HepG2 (cell line): ENCODE measurements around the gene CHMP6. TPM values are rescaled to one million over a fixed set of nuclear protein-coding genes. Genes with fewer than 3 reads are reported as not detected.

Experiments used
- ARHGAP35 ChIP-seq: sonication (generic); formaldehyde crosslinking; IDR thresholded peaks from 2 replicates; pipeline ENCODE4 v1.9.0; 2022; ENCODE audit warnings: mild to moderate bottlenecking, inconsistent platforms, moderate library complexity, missing genetic modification reagents, borderline replicate concordance
- EEA1 ChIP-seq: sonication (generic); formaldehyde crosslinking; IDR thresholded peaks from 2 replicates; pipeline ENCODE4 v1.5.1; 2020; ENCODE audit warnings: mild to moderate bottlenecking, missing genetic modification reagents, borderline replicate concordance
- GPN1 ChIP-seq: sonication (generic); formaldehyde crosslinking; IDR thresholded peaks from 2 replicates; pipeline ENCODE4 v1.5.1; 2020; ENCODE audit warnings: missing genetic modification reagents, borderline replicate concordance
- HHEX ChIP-seq: IDR thresholded peaks from 2 replicates; pipeline ENCODE4 v1.6.1; 2016; ENCODE audit warnings: control low read depth
- HNRNPK ChIP-seq: fragments of 200-400 bp; formaldehyde crosslinking; IDR thresholded peaks from 2 replicates; pipeline ENCODE4 v1.6.1; 2018; ENCODE audit warnings: low read length, low read depth, moderate library complexity, mild to moderate bottlenecking; ENCODE audit not compliant: poor library complexity, severe bottlenecking
- JUN ChIP-seq: sonication (generic); formaldehyde crosslinking; IDR thresholded peaks from 2 replicates; pipeline ENCODE4 v1.4.0; 2020; ENCODE audit warnings: mild to moderate bottlenecking, missing genetic modification reagents
- KDM6A ChIP-seq: IDR thresholded peaks from 2 replicates; pipeline ENCODE4 v1.6.1; 2016; ENCODE audit warnings: low read depth
- KLF16 ChIP-seq, 2 experiments: sonication (generic) in 1 of 2; formaldehyde crosslinking in 1 of 2; IDR thresholded peaks; 2 replicates each; pipeline versions ENCODE4 v1.6.1 to v1.8.0; 2016 to 2023; ENCODE audit warnings: missing genetic modification reagents in 2 of 2, missing compliant biosample characterization in 1 of 2
- LCORL ChIP-seq, 2 experiments: fragments of 450-650 bp in 1 of 2; sonication (generic) in 1 of 2; formaldehyde crosslinking in 1 of 2; IDR thresholded peaks; 2 replicates each; pipeline versions ENCODE4 v1.5.0 to v1.6.1; 2017 to 2020; ENCODE audit warnings: antibody characterized with exemption in 1 of 2, missing genetic modification reagents in 1 of 2
- MATR3 ChIP-seq: sonication (generic); formaldehyde crosslinking; IDR thresholded peaks from 2 replicates; pipeline ENCODE4 v1.4.0; 2020; ENCODE audit warnings: missing genetic modification reagents
- MED8 ChIP-seq: sonication (generic); formaldehyde crosslinking; IDR thresholded peaks from 2 replicates; pipeline ENCODE4 v1.8.1; 2023; ENCODE audit warnings: mild to moderate bottlenecking, missing genetic modification reagents; ENCODE audit not compliant: insufficient replicate concordance
- MXI1 ChIP-seq: IDR thresholded peaks from 3 replicates; pipeline ENCODE4 v1.6.1; 2012; ENCODE audit warnings: low read depth, low read length, inconsistent platforms, borderline replicate concordance
- MYNN ChIP-seq: sonication (generic); formaldehyde crosslinking; IDR thresholded peaks from 2 replicates; pipeline ENCODE4 v1.4.0; 2020; ENCODE audit warnings: mild to moderate bottlenecking, low read depth, missing genetic modification reagents
- NKX3-1 ChIP-seq: sonication (generic); formaldehyde crosslinking; IDR thresholded peaks from 2 replicates; pipeline ENCODE4 v1.5.0; 2020; ENCODE audit warnings: missing genetic modification reagents
- NR0B2 ChIP-seq: sonication (generic); formaldehyde crosslinking; IDR thresholded peaks from 2 replicates; pipeline ENCODE4 v1.4.0; 2020; ENCODE audit warnings: mild to moderate bottlenecking, missing genetic modification reagents
- SMAD3 ChIP-seq: sonication (generic); formaldehyde crosslinking; IDR thresholded peaks from 2 replicates; pipeline ENCODE4 v1.4.0; 2020; ENCODE audit warnings: missing genetic modification reagents
- SRSF9 ChIP-seq: fragments of 200-400 bp; formaldehyde crosslinking; IDR thresholded peaks from 2 replicates; pipeline ENCODE4 v1.6.1; 2018; ENCODE audit warnings: borderline replicate concordance, mild to moderate bottlenecking, low read depth, low read length; ENCODE audit not compliant: insufficient read depth, poor library complexity, severe bottlenecking
- TFDP2 ChIP-seq: sonication (generic); formaldehyde crosslinking; IDR thresholded peaks from 2 replicates; pipeline ENCODE4 v1.4.0; 2020; ENCODE audit warnings: missing genetic modification reagents
- WIZ ChIP-seq: sonication (generic); formaldehyde crosslinking; IDR thresholded peaks from 2 replicates; pipeline ENCODE4 v1.5.1; 2020; ENCODE audit warnings: mild to moderate bottlenecking, missing genetic modification reagents
- ZBTB21 ChIP-seq: sonication (generic); formaldehyde crosslinking; IDR thresholded peaks from 2 replicates; pipeline ENCODE4 v1.4.0; 2020; ENCODE audit warnings: missing genetic modification reagents
- ZC3H13 ChIP-seq: sonication (generic); formaldehyde crosslinking; IDR thresholded peaks from 2 replicates; pipeline ENCODE4 v1.8.1; 2023; ENCODE audit warnings: mild to moderate bottlenecking, missing genetic modification reagents, moderate library complexity
- ZNF230 ChIP-seq: sonication (generic); formaldehyde crosslinking; IDR thresholded peaks from 2 replicates; pipeline ENCODE4 v1.4.0; 2020; ENCODE audit warnings: mild to moderate bottlenecking, missing genetic modification reagents
- ZNF264 ChIP-seq: sonication (generic); formaldehyde crosslinking; IDR thresholded peaks from 2 replicates; pipeline ENCODE4 v1.4.0; 2020; ENCODE audit warnings: missing genetic modification reagents
- ZNF280B ChIP-seq: sonication (generic); formaldehyde crosslinking; IDR thresholded peaks from 2 replicates; pipeline ENCODE4 v1.5.0; 2020; ENCODE audit warnings: missing genetic modification reagents, mild to moderate bottlenecking, borderline replicate concordance
- ZNF546 ChIP-seq: sonication (generic); formaldehyde crosslinking; conservative IDR thresholded peaks from 2 replicates; pipeline ENCODE4 v1.8.1; 2023; ENCODE audit warnings: mild to moderate bottlenecking, missing genetic modification reagents
- ZNF597 ChIP-seq: sonication (generic); formaldehyde crosslinking; IDR thresholded peaks from 2 replicates; pipeline ENCODE4 v1.5.0; 2020; ENCODE audit warnings: missing genetic modification reagents
- ZNF614 ChIP-seq: IDR thresholded peaks from 2 replicates; pipeline ENCODE4 v1.6.1; 2018; ENCODE audit warnings: missing biosample characterization, missing genetic modification reagents, inconsistent platforms, borderline replicate concordance
- ZNF841 ChIP-seq: sonication (generic); formaldehyde crosslinking; IDR thresholded peaks from 2 replicates; pipeline ENCODE4 v1.8.1; 2023; ENCODE audit warnings: missing genetic modification reagents, borderline replicate concordance
- polyA plus RNA-seq, 8 experiments: library from polyadenylated mRNA; depleted of rRNA in 3 of 8; stranded (reverse) in 7 of 8; unstranded in 1 of 8; fragments of >200 nt; fragmentation: Illumina TruSeq in 4 of 8; extraction: Trizol in 4 of 8; gene quantifications; 2 replicates each; pipeline versions ENCODE4 v1.2.1 to v1.2.3, GENCODE V29; 2011 to 2016; ENCODE audit warnings: low read depth in 4 of 8, missing spikeins in 1 of 8, mixed read lengths in 1 of 8; ENCODE audit not compliant: insufficient read depth in 1 of 8
- total RNA-seq, 5 experiments: library from RNA; depleted of rRNA; stranded (reverse); fragments of >200 nt; fragmentation: Illumina TruSeq; extraction: Trizol; gene quantifications; 2 replicates each; pipeline ENCODE4 v1.2.3, GENCODE V29; 2016; ENCODE audit warnings: low read depth in 1 of 5

CHMP6 gene
- total and polyA plus RNA-seq, 2 of the 13 experiments (the other 11 are each of a cell fraction or from before 2014, with no cell fraction given) = 11.1 to 24.2 TPM

- TF ChIP-seq JUN (0 out of 2 replicates have a peak, but pooled peaks have one; percentile 25), HHEX (no peak), MXI1 (no peak), ZNF597 (CRISPR knock-in tag) (no peak), ZNF230 (CRISPR knock-in tag) (no peak), ZNF546 (CRISPR knock-in tag) (no peak), SRSF9 (no peak), SMAD3 (CRISPR knock-in tag) (no peak), MED8 (CRISPR knock-in tag) (peak; percentile 44), KLF16 (CRISPR knock-in tag; IDR thresholded peaks at IDR 0.05) (no peak; a peak in 1 of 4 replicates), NR0B2 (CRISPR knock-in tag) (peak; percentile 61; the same call in 1 of the 2 replicates), TFDP2 (CRISPR knock-in tag) (no peak), ZNF264 (CRISPR knock-in tag) (no peak), ZNF280B (CRISPR knock-in tag) (peak; percentile 73; the same call in 1 of the 2 replicates), HNRNPK (no peak), GPN1 (CRISPR knock-in tag) (no peak; the same call in 1 of the 2 replicates), ZC3H13 (CRISPR knock-in tag) (no peak), ZBTB21 (no peak), MATR3 (CRISPR knock-in tag) (no peak), ZNF614 (no peak), MYNN (no peak), ZNF841 (CRISPR knock-in tag) (no peak), WIZ (CRISPR knock-in tag) (no peak), NKX3-1 (CRISPR knock-in tag) (no peak), KDM6A (CRISPR knock-in tag) (no peak), ARHGAP35 (CRISPR knock-in tag) (0 out of 2 replicates have a peak, but pooled peaks have one; percentile 40), EEA1 (CRISPR knock-in tag) (no peak; the same call in 1 of the 2 replicates), LCORL (IDR thresholded peaks at IDR 0.05) (no peak), LCORL (CRISPR knock-in tag; IDR thresholded peaks at IDR 0.05) (no peak)
Measured at GRCh38 chr17:81043319-81043724, 51.7 kb downstream of the CHMP6 start (continued).
